MCF 10A (cell line): Measurements from ENCODE around the gene CELF6. TPM values are rescaled to one million over a fixed set of nuclear protein-coding genes. Genes with fewer than 3 reads are reported as not detected.

Source experiments
- BruUV-seq: library from RNA; stranded (reverse); fragments of 400-500 nt; replicated peaks from 2 replicates; lab custom pipeline; 2021; lab: Mats Ljungman, UMichigan
- CTCF ChIA-PET: fragments of 300-600 bp; sonication (Branson Sonifier 250); formaldehyde crosslinking; extraction: SDS; loops from one replicate; lab custom pipeline; 2021; ENCODE audit warnings: antibody characterized with exemption, inconsistent platforms; lab: Yijun Ruan, JAX
- POLR2A ChIA-PET: fragments of 300-600, 350-650 bp; sonication (Branson Sonifier 250); formaldehyde crosslinking; extraction: SDS; loops from one replicate; lab custom pipeline; 2020; ENCODE audit warnings: antibody characterized with exemption, inconsistent platforms; lab: Yijun Ruan, JAX
- DNase-seq: peaks from one replicate; pipeline ENCODE4 v3.0.0-alpha.2; 2018; ENCODE audit not compliant: unreplicated experiment
- H3K27ac Mint-ChIP-seq: one replicate; pipeline ENCODE4 v1.8.0; 2022; ENCODE audit warnings: mild to moderate bottlenecking, low read depth, mixed read lengths; ENCODE audit not compliant: unreplicated experiment
- H3K27me3 Mint-ChIP-seq: one replicate; pipeline ENCODE4 v1.8.0; 2022; ENCODE audit warnings: mixed read lengths; ENCODE audit not compliant: insufficient read depth, unreplicated experiment
- H3K36me3 Mint-ChIP-seq: one replicate; pipeline ENCODE4 v1.8.0; 2022; ENCODE audit warnings: mild to moderate bottlenecking, moderate library complexity, mixed read lengths; ENCODE audit not compliant: insufficient read depth, unreplicated experiment
- H3K4me1 Mint-ChIP-seq: one replicate; pipeline ENCODE4 v1.8.0; 2022; ENCODE audit warnings: mixed read lengths; ENCODE audit not compliant: insufficient read depth, unreplicated experiment
- H3K4me3 Mint-ChIP-seq: one replicate; pipeline ENCODE4 v1.8.0; 2022; ENCODE audit warnings: mild to moderate bottlenecking, moderate library complexity, mixed read lengths; ENCODE audit not compliant: unreplicated experiment
- H3K9me3 Mint-ChIP-seq: one replicate; pipeline ENCODE4 v1.8.0; 2022; ENCODE audit warnings: mixed read lengths; ENCODE audit not compliant: unreplicated experiment
- intact Hi-C: fragments of 100-400 bp; cut with micrococcal nuclease; formaldehyde crosslinking; loops from 2 replicates; pipeline ENCODE4 v1.14.1; 2022
- total RNA-seq: library from RNA; stranded (reverse); gene quantifications from 2 replicates; pipeline ENCODE4 v1.2.3, GENCODE V29; 2022
- TF ChIP-seq, protein P1 (sequence below): fragments of 200-600 bp; IDR thresholded peaks from one replicate; pipeline ENCODE4 v1.8.0; 2022; ENCODE audit warnings: antibody characterized with exemption, mild to moderate bottlenecking; ENCODE audit not compliant: unreplicated experiment

CELF6 gene
- total RNA-seq, 1 experiment from 2014 or later = 0.26 TPM

DNA sequence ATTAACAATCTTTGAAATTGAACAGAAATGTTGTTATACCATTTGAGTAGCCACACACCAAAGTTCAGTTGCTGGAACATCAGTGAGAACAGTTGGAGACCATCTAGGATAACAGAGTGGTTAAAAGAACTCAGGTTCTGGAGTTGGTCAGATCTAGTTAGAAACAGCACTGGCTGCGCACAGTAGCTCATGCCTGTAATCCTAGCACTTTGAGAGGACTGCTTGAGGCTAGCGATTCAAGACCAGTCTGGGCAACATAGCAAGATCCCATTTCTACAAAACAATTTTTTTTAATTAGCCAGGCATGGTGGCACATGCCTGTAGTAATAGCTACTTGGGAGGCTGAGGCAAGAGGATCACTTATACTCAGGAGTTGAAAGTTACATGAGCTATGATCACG is 81.4 kb downstream of the CELF6 start:
- no peak overlapping the region for H3K4me3 Mint-ChIP-seq
- BruUV-seq = no TSS peak
- POLR2A ChIA-PET = interaction anchor here (1.0 to 5.8 kb wide), 8 partner anchors 10 to 237 kb away, joined by 3 to 88 read pairs (median 5); partner anchors contain the start of gene PKM
- intact Hi-C loops = no loop called here
- no peak for DNase-seq
- peaks cover 17% of the 10 kb centered on the region for H3K4me1 Mint-ChIP-seq
- TF ChIP-seq, protein P1, sequence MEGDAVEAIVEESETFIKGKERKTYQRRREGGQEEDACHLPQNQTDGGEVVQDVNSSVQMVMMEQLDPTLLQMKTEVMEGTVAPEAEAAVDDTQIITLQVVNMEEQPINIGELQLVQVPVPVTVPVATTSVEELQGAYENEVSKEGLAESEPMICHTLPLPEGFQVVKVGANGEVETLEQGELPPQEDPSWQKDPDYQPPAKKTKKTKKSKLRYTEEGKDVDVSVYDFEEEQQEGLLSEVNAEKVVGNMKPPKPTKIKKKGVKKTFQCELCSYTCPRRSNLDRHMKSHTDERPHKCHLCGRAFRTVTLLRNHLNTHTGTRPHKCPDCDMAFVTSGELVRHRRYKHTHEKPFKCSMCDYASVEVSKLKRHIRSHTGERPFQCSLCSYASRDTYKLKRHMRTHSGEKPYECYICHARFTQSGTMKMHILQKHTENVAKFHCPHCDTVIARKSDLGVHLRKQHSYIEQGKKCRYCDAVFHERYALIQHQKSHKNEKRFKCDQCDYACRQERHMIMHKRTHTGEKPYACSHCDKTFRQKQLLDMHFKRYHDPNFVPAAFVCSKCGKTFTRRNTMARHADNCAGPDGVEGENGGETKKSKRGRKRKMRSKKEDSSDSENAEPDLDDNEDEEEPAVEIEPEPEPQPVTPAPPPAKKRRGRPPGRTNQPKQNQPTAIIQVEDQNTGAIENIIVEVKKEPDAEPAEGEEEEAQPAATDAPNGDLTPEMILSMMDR = no peak
- H3K9me3 Mint-ChIP-seq = no peaks in the 10 kb centered on the region
- H3K27ac Mint-ChIP-seq = no peak overlapping the region
- CTCF ChIA-PET = interaction anchor here (0.6 to 0.8 kb wide), 4 partner anchors 15 to 36 kb away, joined by 3 read pairs; no protein-coding TSS in a partner anchor
- H3K27me3 Mint-ChIP-seq = no peaks in the 10 kb centered on the region
- peaks cover 21% of the 10 kb centered on the region for H3K36me3 Mint-ChIP-seq

DNA sequence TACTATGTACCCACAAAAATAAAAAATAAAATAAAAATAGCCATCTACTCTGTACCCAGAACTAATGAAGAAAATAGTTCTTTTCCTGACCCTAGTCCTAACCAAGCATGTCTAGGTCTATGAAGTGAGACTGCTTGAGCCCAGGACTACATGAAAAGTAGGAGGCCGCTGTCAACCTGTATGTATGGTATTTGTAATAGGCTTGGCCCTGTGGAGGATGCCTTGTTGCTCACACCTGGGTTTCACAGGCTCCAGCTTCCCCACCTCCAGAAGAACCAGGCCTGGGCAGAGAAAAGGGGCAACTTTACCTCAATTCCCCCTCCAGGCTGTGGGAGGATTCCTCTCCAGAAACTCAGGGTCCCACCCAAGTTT is 82.1 kb downstream of the CELF6 start:
- H3K27ac Mint-ChIP-seq = peak overlapping the region; percentile 89
- ChIA-PET POLR2A (interaction anchor here (1.3 to 5.8 kb wide), 7 partner anchors 9 to 238 kb away, joined by 3 to 88 read pairs (median 7); partner anchors contain the start of gene PKM), CTCF (interaction anchor here (0.8 kb wide), 1 partner anchor 14 kb away, joined by 4 read pairs; no protein-coding TSS in a partner anchor)
- H3K9me3 Mint-ChIP-seq = no peaks in the 10 kb centered on the region
- TF ChIP-seq, protein P1 = no peak
- H3K4me3 Mint-ChIP-seq = peak overlapping the region; percentile 61
- peaks cover 14% of the 10 kb centered on the region for H3K36me3 Mint-ChIP-seq
- intact Hi-C loops = loop anchor here (1.0 kb wide), 1 partner anchor 16 kb away; no protein-coding TSS in a partner anchor
- TSS peak; percentile 81 for BruUV-seq
- H3K27me3 Mint-ChIP-seq = no peaks in the 10 kb centered on the region
- H3K4me1 Mint-ChIP-seq = peaks cover 17% of the 10 kb centered on the region
- no peak for DNase-seq

DNA sequence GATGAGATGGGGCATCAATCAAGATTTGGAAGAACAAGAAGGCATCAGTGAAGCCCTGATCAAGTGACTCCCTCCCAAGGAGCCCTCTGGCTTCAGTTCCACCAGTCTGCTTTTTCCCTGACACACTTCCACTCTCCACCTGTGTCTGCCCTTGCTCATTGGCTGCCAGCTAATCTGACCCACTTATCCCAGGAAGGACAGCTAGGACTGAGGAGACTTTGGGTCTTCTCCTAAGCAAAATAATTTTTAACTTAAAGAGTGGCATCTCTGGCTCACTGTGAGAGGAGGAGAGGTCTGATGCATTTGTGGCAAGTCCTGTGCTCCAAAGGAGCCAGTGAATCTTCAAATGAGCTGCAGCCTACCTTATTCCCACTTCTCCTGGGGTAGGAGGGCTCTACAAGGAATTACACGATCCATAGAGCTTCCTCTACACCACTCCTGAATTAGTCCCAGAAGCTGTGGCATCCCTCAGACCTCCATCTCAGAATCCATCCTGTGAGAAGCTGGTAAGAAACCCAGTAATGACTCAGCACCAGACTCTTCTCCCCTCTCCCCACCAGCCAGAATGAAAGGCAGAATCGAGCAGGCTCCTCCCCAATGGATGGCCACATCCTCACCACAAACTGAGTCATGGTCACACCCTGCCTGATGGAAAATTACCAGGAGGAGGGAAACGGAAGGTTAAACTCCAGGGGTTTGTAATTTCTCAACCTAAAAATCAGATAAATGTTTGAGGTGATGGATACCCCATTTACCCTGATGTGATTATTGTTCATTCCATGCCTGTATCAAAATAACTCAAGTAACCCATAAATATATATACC is 82.7 kb downstream of the CELF6 start:
- Mint-ChIP-seq H3K36me3 (peaks cover 10% of the 10 kb centered on the region), H3K27ac (peak overlapping the region; percentile 89), H3K9me3 (no peaks in the 10 kb centered on the region), H3K27me3 (no peaks in the 10 kb centered on the region), H3K4me3 (peak overlapping the region; percentile 61), H3K4me1 (peaks cover 21% of the 10 kb centered on the region)
- TSS peak; percentile 89 for BruUV-seq
- intact Hi-C loops = loop anchor here (1.0 kb wide), 1 partner anchor 15 kb away; no protein-coding TSS in a partner anchor
- CTCF ChIA-PET = interaction anchor here (0.7 to 0.8 kb wide), 2 partner anchors 14 to 39 kb away, joined by 4 read pairs; no protein-coding TSS in a partner anchor
- TF ChIP-seq, protein P1 = no peak
- POLR2A ChIA-PET = interaction anchor here (1.2 to 5.8 kb wide), 8 partner anchors 9 to 39 kb away, joined by 4 to 88 read pairs (median 7); partner anchors contain the start of gene PKM
- peak; percentile 99 for DNase-seq
